PFSK-1 (cell line): ENCODE measurements around the gene SP3.

Experiments used
- FOXP2 ChIP-seq: optimal IDR thresholded peaks from 2 replicates; pipeline ENCODE3; 2011; ENCODE audit warnings: borderline replicate concordance, control low read depth, inconsistent platforms; ENCODE audit not compliant: insufficient read depth; ENCODE audit errors: extremely low read length, extremely low read depth
- POLR2AphosphoS5 ChIP-seq: IDR thresholded peaks from 2 replicates; pipeline ENCODE4 v1.6.1; 2012; ENCODE audit warnings: low read depth, mild to moderate bottlenecking, control low read depth, low read length, moderate library complexity
- SIN3A ChIP-seq: IDR thresholded peaks from 2 replicates; pipeline ENCODE4 v1.6.1; 2012; ENCODE audit warnings: mild to moderate bottlenecking, low read length, moderate library complexity, borderline replicate concordance; ENCODE audit not compliant: insufficient read depth
- TAF1 ChIP-seq: IDR thresholded peaks from 2 replicates; pipeline ENCODE4 v1.6.1; 2012; ENCODE audit warnings: low read length, control low read depth, borderline replicate concordance; ENCODE audit not compliant: insufficient read depth
- TF ChIP-seq, protein P1 (sequence below), 2 experiments: IDR thresholded peaks; 2 replicates each; pipeline versions ENCODE4 v1.6.1 to v1.8.0; 2011 to 2012; ENCODE audit warnings: low read depth in 2 of 2, low read length in 2 of 2, control low read depth in 1 of 2, inconsistent platforms in 1 of 2, mild to moderate bottlenecking in 1 of 2, moderate library complexity in 1 of 2; ENCODE audit not compliant: insufficient read depth in 1 of 2

SP3 gene

DNA sequence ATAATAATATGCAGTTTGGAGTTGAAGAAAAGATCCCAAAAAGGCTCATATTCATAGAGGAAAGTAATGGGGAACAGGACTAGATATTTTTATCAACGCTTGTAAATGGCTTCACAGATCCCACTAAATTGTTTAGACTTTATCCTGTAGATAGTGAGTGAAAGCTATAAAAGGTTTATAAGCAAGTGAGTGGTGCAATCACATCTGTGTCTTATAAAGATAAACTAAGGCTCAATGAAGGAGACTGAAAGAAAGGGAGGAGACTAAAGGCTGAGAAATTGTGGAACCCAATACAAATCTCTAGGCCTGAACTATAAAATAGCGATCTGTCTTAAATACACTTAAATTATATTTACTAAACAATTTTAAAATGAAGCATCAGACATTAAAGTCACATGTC lies 7.7 kb downstream of the SP3 start:
- TF ChIP-seq FOXP2 (no peak), TAF1 (no peak), POLR2AphosphoS5 (no peak), SIN3A (no peak)
- TF ChIP-seq, protein P1, sequence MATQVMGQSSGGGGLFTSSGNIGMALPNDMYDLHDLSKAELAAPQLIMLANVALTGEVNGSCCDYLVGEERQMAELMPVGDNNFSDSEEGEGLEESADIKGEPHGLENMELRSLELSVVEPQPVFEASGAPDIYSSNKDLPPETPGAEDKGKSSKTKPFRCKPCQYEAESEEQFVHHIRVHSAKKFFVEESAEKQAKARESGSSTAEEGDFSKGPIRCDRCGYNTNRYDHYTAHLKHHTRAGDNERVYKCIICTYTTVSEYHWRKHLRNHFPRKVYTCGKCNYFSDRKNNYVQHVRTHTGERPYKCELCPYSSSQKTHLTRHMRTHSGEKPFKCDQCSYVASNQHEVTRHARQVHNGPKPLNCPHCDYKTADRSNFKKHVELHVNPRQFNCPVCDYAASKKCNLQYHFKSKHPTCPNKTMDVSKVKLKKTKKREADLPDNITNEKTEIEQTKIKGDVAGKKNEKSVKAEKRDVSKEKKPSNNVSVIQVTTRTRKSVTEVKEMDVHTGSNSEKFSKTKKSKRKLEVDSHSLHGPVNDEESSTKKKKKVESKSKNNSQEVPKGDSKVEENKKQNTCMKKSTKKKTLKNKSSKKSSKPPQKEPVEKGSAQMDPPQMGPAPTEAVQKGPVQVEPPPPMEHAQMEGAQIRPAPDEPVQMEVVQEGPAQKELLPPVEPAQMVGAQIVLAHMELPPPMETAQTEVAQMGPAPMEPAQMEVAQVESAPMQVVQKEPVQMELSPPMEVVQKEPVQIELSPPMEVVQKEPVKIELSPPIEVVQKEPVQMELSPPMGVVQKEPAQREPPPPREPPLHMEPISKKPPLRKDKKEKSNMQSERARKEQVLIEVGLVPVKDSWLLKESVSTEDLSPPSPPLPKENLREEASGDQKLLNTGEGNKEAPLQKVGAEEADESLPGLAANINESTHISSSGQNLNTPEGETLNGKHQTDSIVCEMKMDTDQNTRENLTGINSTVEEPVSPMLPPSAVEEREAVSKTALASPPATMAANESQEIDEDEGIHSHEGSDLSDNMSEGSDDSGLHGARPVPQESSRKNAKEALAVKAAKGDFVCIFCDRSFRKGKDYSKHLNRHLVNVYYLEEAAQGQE (IDR thresholded peaks at IDR 0.05; ENCODE audit: insufficient read depth in 1 of 2, low read depth in 2 of 2, low read length in 2 of 2): no peak

DNA sequence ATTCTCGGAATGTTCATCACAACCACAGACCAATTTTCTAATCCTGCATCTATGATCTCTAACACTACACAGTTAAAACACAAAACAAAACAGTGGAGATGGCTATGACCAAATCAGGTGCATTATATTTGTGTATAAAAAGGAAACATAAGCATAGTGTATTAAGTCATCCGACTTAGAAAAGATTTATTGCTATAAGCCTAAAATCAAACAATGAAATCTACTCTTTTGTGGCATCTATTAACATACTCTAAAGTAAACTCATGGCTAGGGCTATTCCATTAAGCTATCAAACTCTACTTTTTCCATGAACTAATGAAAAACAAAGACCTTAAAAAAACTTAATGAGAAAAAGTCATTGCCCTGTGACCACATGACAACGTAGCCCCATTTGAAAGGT lies 8.7 kb downstream of the SP3 start:
- no peak for TF ChIP-seq FOXP2
- TF ChIP-seq, protein P1 (IDR thresholded peaks at IDR 0.05; ENCODE audit: insufficient read depth in 1 of 2, low read depth in 2 of 2, low read length in 2 of 2): no peak

DNA sequence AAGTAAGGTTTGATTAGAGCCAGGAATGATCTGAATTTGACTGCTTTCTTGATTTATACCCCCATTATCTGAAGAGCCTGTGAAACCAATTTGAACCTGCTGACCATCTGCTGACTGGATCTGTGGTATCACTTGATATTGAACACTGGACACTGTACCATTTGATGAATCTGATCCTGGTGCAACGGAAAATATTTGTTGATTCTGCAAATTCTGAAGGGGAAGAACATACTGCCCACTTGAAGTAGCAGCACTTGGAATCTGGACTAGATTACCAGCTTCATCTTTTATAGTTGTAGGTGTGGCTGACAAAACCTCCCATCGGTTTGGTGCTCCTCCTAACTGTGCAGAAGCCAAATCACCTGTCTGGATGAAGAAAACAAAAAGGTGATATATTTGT lies 9.3 kb downstream of the SP3 start:
- TF ChIP-seq FOXP2 (no peak), POLR2AphosphoS5 (no peak), SIN3A (no peak), TAF1 (no peak)
- TF ChIP-seq, protein P1 (IDR thresholded peaks at IDR 0.05; ENCODE audit: insufficient read depth in 1 of 2, low read depth in 2 of 2, low read length in 2 of 2): no peak

DNA sequence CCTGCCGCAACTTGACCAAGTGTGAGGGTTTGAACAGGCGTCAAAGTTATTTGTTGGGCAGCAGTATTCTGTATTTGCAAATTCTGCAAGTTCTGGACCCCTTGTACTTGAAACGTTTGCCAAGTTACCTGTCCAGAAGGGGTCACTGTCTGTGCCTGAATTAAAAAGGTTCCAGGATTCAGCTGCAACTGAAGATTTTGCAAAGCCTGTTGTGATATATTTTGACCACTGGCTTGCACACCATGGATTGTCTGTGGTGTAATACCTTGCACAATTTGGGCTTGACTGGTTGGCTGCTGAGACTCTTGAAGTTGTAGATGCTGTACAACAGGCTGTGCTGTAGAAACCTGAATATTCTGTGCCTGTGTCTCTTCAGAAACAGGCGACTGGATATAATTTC lies 10.2 kb downstream of the SP3 start:
- no peak for TF ChIP-seq FOXP2
- no peak for TF ChIP-seq SIN3A
- TF ChIP-seq, protein P1 (IDR thresholded peaks at IDR 0.05; ENCODE audit: insufficient read depth in 1 of 2, low read depth in 2 of 2, low read length in 2 of 2): no peak
- TF ChIP-seq POLR2AphosphoS5: no peak
- TF ChIP-seq TAF1: no peak

DNA sequence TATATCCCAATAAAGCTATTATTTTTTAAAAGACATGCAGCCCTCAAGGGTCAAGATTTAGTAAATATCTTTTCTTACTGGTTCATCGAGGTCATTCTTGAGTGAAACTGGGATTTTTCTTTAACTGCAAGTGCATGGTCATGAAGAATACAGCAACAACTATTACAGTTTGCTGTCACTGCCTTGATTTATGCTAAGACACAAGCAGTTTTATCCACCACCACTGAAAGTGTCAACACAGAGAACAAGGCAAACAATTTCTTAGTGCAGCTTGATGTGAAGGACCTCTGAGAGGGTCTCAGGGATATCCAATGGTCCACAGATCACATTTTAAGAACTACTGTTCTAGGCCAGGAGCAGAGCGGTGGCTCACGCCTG lies 12.1 kb downstream of the SP3 start:
- no peak for TF ChIP-seq TAF1
- TF ChIP-seq POLR2AphosphoS5: no peak
- TF ChIP-seq, protein P1 (IDR thresholded peaks at IDR 0.05; ENCODE audit: insufficient read depth in 1 of 2, low read depth in 2 of 2, low read length in 2 of 2): no peak
- no peak for TF ChIP-seq SIN3A
- no peak for TF ChIP-seq FOXP2
